ENCODE results near the gene COPS3.
A peak's percentile ranks its signal among the peaks of the same experiment; 100 is the strongest.

COPS3 gene

DNA sequence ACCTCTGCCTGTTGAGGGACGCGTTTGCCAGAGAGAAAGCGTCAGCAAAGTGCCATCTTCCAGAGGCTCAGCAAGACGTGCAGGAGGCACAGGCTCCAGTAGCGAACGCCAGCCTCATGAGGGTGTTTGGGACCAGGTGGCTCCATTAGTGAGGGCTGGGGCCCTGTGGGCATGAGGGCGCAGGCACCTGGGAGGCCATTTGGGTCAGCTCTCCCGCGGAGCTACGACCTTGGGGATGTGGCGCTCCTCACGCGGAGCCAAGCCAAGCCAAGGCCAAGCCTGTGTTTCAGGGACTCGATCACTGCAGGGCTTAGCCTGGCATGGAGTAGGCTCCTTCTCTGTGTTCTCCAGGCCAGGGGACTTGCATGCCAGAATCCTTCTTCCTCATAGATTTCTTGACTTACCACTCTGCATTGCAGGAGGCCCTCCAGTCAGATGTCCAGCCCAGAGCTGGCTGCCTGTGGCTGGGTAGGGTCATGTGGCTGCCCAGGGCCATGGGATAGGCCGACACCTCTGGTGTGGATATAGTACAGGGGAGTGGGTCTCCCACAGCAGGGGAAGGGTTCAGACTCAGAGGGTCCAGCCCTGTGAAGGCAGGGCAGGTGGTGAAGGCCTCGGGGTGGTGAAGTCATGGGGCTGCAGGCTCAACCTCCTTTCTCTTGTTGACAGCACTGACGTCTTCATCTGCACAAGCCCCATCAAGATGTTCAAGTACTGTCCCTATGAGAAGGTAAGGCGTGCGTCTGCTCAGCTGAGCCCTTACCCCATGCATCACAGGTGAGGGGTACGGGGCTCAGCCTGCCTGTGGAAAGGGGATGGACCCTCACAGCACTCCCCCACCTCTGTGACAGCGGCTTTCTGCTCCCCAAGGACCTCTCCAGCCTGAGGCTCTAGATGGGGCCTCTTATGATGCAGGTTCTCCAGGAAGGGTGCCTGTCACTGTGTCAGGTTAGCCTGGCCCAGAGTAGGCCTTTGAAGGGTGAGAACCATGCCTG, 41.8 kb upstream of the COPS3 start:
- TF ChIP-seq, protein P1, sequence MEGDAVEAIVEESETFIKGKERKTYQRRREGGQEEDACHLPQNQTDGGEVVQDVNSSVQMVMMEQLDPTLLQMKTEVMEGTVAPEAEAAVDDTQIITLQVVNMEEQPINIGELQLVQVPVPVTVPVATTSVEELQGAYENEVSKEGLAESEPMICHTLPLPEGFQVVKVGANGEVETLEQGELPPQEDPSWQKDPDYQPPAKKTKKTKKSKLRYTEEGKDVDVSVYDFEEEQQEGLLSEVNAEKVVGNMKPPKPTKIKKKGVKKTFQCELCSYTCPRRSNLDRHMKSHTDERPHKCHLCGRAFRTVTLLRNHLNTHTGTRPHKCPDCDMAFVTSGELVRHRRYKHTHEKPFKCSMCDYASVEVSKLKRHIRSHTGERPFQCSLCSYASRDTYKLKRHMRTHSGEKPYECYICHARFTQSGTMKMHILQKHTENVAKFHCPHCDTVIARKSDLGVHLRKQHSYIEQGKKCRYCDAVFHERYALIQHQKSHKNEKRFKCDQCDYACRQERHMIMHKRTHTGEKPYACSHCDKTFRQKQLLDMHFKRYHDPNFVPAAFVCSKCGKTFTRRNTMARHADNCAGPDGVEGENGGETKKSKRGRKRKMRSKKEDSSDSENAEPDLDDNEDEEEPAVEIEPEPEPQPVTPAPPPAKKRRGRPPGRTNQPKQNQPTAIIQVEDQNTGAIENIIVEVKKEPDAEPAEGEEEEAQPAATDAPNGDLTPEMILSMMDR (IDR thresholded peaks at IDR 0.05; ENCODE audit: control extremely low read depth, extremely low read depth, low read depth, missing control alignments), result no peak
- peak; percentile 14 for DNase-seq (ENCODE audit: extremely low spot score)
- CTCF ChIA-PET, result no interaction called here
- POLR2A ChIA-PET, result interaction anchor here (0.6 kb wide), 1 partner anchor 128 kb away, joined by 4 read pairs; no protein-coding TSS in a partner anchor

DNA sequence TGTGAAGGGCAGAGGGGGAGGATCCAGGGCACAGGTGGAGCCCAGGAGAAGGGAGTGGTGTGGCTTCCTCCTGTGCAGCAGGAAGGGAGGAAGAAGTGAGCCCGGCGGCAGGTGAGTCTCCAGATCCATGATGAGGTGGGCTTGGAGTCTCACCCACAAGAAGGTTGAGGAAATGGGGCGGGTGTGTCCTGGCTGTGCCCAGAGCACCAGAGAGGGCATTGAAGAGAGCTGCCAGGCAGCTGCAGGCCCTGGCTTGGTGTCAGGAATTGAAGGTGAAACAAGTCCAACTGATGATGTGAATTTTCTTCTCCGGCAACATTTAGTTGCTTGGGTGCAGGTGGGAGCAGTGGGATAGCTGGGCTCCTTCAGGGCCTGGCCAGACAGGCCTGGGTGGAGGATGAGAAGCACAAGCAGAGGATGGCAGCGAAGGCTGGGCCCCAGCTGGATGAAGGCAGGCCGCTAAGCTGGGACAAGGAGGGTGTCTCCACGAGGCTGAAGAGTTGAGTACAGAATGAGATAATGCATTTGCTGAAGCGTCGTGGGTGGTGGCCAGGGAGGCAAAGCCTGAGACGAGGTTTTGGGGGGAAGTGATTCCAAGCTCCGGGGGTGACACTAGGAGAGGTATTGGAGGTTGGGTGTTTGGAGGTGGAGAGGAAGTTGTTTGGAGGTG, 40.4 kb upstream of the COPS3 start:
- TF ChIP-seq, protein P1 (IDR thresholded peaks at IDR 0.05; ENCODE audit: control extremely low read depth, extremely low read depth, low read depth, missing control alignments), result no peak
- POLR2A ChIA-PET, result no interaction called here
- DNase-seq (ENCODE audit: extremely low spot score), result no peak
- CTCF ChIA-PET, result no interaction called here

GRCh38 chr17:17320911-17321220, 39.8 kb upstream of the COPS3 start:
- ChIA-PET POLR2A (no interaction called here), CTCF (no interaction called here)
- no peak for DNase-seq (ENCODE audit: extremely low spot score)
- TF ChIP-seq, protein P1 (IDR thresholded peaks at IDR 0.05; ENCODE audit: control extremely low read depth, extremely low read depth, low read depth, missing control alignments), result no peak

- POLR2A ChIA-PET, result no interaction called here
These were observed 39.3 kb upstream of the COPS3 start for GRCh38 chr17:17320188-17320910.

DNA sequence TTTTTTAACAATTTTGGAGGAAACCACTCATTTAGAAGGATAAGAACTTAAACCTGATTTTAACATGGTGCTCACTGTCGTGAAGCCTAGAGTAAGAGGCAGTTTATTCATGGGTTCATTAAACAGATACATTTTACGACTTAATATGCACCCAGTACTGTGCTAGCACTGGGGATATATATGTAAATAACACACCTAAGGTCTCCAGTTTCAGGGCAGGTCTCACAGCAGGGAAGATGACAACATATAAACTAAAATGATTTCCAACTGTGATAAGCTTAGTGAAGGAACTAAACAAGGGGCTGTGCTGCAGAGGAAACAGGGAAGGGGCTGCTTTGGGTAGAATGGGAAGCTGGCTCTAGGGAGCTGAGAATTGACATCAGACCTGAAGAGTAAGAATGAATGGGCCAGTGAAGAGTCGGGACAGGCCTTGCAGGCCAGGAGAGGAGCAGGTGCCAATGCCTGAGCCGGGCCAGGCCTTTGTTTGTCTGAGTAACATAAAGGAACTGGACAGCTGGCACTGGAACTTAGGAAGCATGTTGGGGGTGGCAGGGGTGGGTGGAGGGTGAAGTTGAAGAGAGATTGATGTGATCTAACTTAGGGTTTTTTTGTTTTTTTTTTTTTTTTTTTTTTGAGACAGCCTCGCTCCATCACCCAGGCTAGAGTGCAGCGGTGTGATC, 34.2 kb upstream of the COPS3 start:
- DNase-seq (ENCODE audit: extremely low spot score), result no peak
- ChIA-PET CTCF (interaction anchor here (0.6 to 1.3 kb wide), 4 partner anchors 9 to 316 kb away, joined by 3 read pairs; no protein-coding TSS in a partner anchor), POLR2A (no interaction called here)
- TF ChIP-seq, protein P1 (IDR thresholded peaks at IDR 0.05; ENCODE audit: control extremely low read depth, extremely low read depth, low read depth, missing control alignments), result no peak

More at GRCh38 chr17:17320188-17320910, 39.3 kb upstream of the COPS3 start:
- TF ChIP-seq, protein P1 (IDR thresholded peaks at IDR 0.05; ENCODE audit: control extremely low read depth, extremely low read depth, low read depth, missing control alignments), result no peak
- CTCF ChIA-PET, result no interaction called here
- no peak for DNase-seq (ENCODE audit: extremely low spot score)

All from GM10248 (cell line).